Tibial nerve (tissue), 3 donors: ENCODE results near the gene CKM.

Experiments used
- CTCF ChIP-seq, 5 experiments: fragments of 200-600 bp in 3 of 5; fragments of 450-650 bp in 2 of 5; sonication (generic) in 3 of 5; IDR thresholded peaks; one replicate each; pipeline ENCODE4 v1.5.1; 2016 to 2019; ENCODE audit warnings: antibody characterized with exemption in 5 of 5, mild to moderate bottlenecking in 3 of 5, moderate library complexity in 2 of 5
- POLR2A ChIP-seq, 2 donors: fragments of 450-650 bp; IDR thresholded peaks; one replicate each; pipeline ENCODE4 v1.6.1; 2017; ENCODE audit warnings: antibody characterized with exemption in 2 of 2, mild to moderate bottlenecking in 2 of 2, moderate library complexity in 2 of 2

GRCh38 chr19:45290381-45290931 lies 32.2 kb downstream of the CKM start:
- TF ChIP-seq CTCF (IDR thresholded peaks at IDR 0.05) (no peak), POLR2A (IDR thresholded peaks at IDR 0.05) (no peak)
